ENCODE measurements around the gene TRHDE.

TRHDE gene

GRCh38 chr12:72282721-72283120 lies 10.6 kb downstream of the TRHDE start:
- peak; percentile 87 for FAIRE-seq
- TF ChIP-seq POLR2A (IDR thresholded peaks at IDR 0.05; ENCODE audit: low read depth, low read length): no peak
- no peak for DNase-seq (ENCODE audit: insufficient read length, low spot score)

- DNase-seq (ENCODE audit: insufficient read length, low spot score): no peak
- no peak for FAIRE-seq
- no peak for TF ChIP-seq POLR2A (IDR thresholded peaks at IDR 0.05; ENCODE audit: low read depth, low read length)
Measured at GRCh38 chr12:72285861-72286260, 13.7 kb downstream of the TRHDE start.

- no peak for TF ChIP-seq POLR2A (IDR thresholded peaks at IDR 0.05; ENCODE audit: low read depth, low read length)
- DNase-seq (ENCODE audit: insufficient read length, low spot score) (no peak), FAIRE-seq (no peak)
Measured at GRCh38 chr12:72286526-72286925, 14.4 kb downstream of the TRHDE start.

GRCh38 chr12:72288436-72288835 lies 16.3 kb downstream of the TRHDE start:
- DNase-seq (ENCODE audit: insufficient read length, low spot score) (no peak), FAIRE-seq (no peak)
- no peak for TF ChIP-seq POLR2A (IDR thresholded peaks at IDR 0.05; ENCODE audit: low read depth, low read length)

GRCh38 chr12:72288911-72289310 lies 16.7 kb downstream of the TRHDE start:
- TF ChIP-seq POLR2A (IDR thresholded peaks at IDR 0.05; ENCODE audit: low read depth, low read length): no peak
- FAIRE-seq: no peak
- no peak for DNase-seq (ENCODE audit: insufficient read length, low spot score)

GRCh38 chr12:72289633-72290032 lies 17.5 kb downstream of the TRHDE start:
- DNase-seq (ENCODE audit: insufficient read length, low spot score) (no peak), FAIRE-seq (no peak)
- TF ChIP-seq POLR2A (IDR thresholded peaks at IDR 0.05; ENCODE audit: low read depth, low read length): no peak

- TF ChIP-seq POLR2A (IDR thresholded peaks at IDR 0.05; ENCODE audit: low read depth, low read length): no peak
- no peak for DNase-seq (ENCODE audit: insufficient read length, low spot score)
- no peak for FAIRE-seq
Measured at GRCh38 chr12:72291175-72291574, 19.0 kb downstream of the TRHDE start.

GRCh38 chr12:72293701-72294100 lies 21.5 kb downstream of the TRHDE start:
- DNase-seq (ENCODE audit: insufficient read length, low spot score): no peak
- no peak for FAIRE-seq
- no peak for TF ChIP-seq POLR2A (IDR thresholded peaks at IDR 0.05; ENCODE audit: low read depth, low read length)

- TF ChIP-seq POLR2A (IDR thresholded peaks at IDR 0.05; ENCODE audit: low read depth, low read length): no peak
- FAIRE-seq (no peak), DNase-seq (ENCODE audit: insufficient read length, low spot score) (no peak)
Measured at GRCh38 chr12:72295101-72295500, 22.9 kb downstream of the TRHDE start.

- no peak for TF ChIP-seq POLR2A (IDR thresholded peaks at IDR 0.05; ENCODE audit: low read depth, low read length)
- DNase-seq (ENCODE audit: insufficient read length, low spot score) (no peak), FAIRE-seq (no peak)
Measured at GRCh38 chr12:72295744-72296143, 23.6 kb downstream of the TRHDE start.

- FAIRE-seq: peak; percentile 99
- peak; percentile 32 for DNase-seq (ENCODE audit: insufficient read length, low spot score)
- TF ChIP-seq POLR2A (IDR thresholded peaks at IDR 0.05; ENCODE audit: low read depth, low read length): no peak
Measured at GRCh38 chr12:72296389-72296788, 24.2 kb downstream of the TRHDE start.

- TF ChIP-seq POLR2A (IDR thresholded peaks at IDR 0.05; ENCODE audit: low read depth, low read length): no peak
- no peak for FAIRE-seq
- no peak for DNase-seq (ENCODE audit: insufficient read length, low spot score)
Measured at GRCh38 chr12:72297666-72298065, 25.5 kb downstream of the TRHDE start.

- no peak for FAIRE-seq
- no peak for TF ChIP-seq POLR2A (IDR thresholded peaks at IDR 0.05; ENCODE audit: low read depth, low read length)
Measured at GRCh38 chr12:72300728-72301127, 28.6 kb downstream of the TRHDE start.

GRCh38 chr12:72304751-72305150 lies 32.6 kb downstream of the TRHDE start:
- no peak for TF ChIP-seq POLR2A (IDR thresholded peaks at IDR 0.05; ENCODE audit: low read depth, low read length)
- DNase-seq (ENCODE audit: insufficient read length, low spot score) (no peak), FAIRE-seq (no peak)

More at GRCh38 chr12:72300728-72301127, 28.6 kb downstream of the TRHDE start:
- DNase-seq (ENCODE audit: insufficient read length, low spot score): no peak

- TF ChIP-seq POLR2A (IDR thresholded peaks at IDR 0.05; ENCODE audit: low read depth, low read length): no peak
- no peak for FAIRE-seq
Measured at GRCh38 chr12:72307229-72307628, 35.1 kb downstream of the TRHDE start.

GRCh38 chr12:72311946-72312345 lies 39.8 kb downstream of the TRHDE start:
- FAIRE-seq: no peak
- no peak for TF ChIP-seq POLR2A (IDR thresholded peaks at IDR 0.05; ENCODE audit: low read depth, low read length)
- DNase-seq (ENCODE audit: insufficient read length, low spot score): no peak

More at GRCh38 chr12:72307229-72307628, 35.1 kb downstream of the TRHDE start:
- DNase-seq (ENCODE audit: insufficient read length, low spot score): no peak
